ENCODE measurements around the gene ALDH1A1. TPM values are rescaled to one million over a fixed set of nuclear protein-coding genes. Genes with fewer than 3 reads are reported as not detected.

ALDH1A1 gene
- total and polyA plus RNA-seq, 2 of the 8 experiments (the other 6 are each of a cell fraction or from before 2014, with no cell fraction given) = 0.50 to 0.82 TPM

DNA sequence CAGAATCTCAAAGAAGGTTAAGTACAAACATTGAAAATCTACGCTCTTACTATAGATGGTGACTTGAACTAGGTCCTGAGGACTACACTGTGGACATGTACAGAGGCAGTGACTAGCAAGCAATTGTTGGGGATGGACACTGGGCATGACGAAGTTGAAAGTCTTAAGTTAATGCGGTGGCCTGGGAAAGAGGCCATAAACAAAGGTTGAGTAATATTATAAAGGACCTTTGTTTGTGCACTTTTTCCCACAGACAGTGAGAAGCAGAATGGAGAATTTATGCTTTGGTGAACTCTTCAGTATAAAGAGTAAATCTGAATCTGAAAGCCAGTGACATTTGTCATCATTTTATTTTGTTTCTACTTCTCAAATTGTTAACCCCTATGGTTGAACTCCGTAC, 15.3 kb downstream of the ALDH1A1 start:
- Histone ChIP-seq H3K79me1 (ENCODE audit: low read depth, low read length) (no peaks in the 10 kb centered on the region), H3K9me3 (ENCODE audit: insufficient read depth in 2 of 2, low read depth in 1 of 2, low read length in 1 of 2) (no peaks in the 10 kb centered on the region), H3K4me2 (ENCODE audit: insufficient read depth in 1 of 2, low read depth in 2 of 2, low read length in 2 of 2) (no peak overlapping the region), H4K20me1 (replicated peaks in 1 of 2; ENCODE audit: control insufficient read depth in 1 of 2, insufficient read depth in 2 of 2, low read length in 2 of 2) (no peaks in the 10 kb centered on the region), H3K36me3 (ENCODE audit: control insufficient read depth in 2 of 4, insufficient read depth in 4 of 4, low read length in 3 of 4) (no peaks in the 10 kb centered on the region), H3K23me2 (ENCODE audit: low read depth, low read length) (no peaks in the 10 kb centered on the region), H2BK5ac (ENCODE audit: low read depth, low read length) (no peak overlapping the region), H4K5ac (ENCODE audit: insufficient read length, low read depth, low read length) (no peak overlapping the region), H3K23ac (ENCODE audit: insufficient read length) (no peak overlapping the region), H2BK120ac (replicated peaks; ENCODE audit: low read depth, low read length) (no peak overlapping the region), H3K4me3 (ENCODE audit: extremely low read depth in 1 of 4, insufficient read depth in 2 of 4, low read depth in 3 of 4, low read length in 4 of 4) (no peak overlapping the region), H3K79me2 (ENCODE audit: control insufficient read depth in 1 of 2, insufficient read depth in 2 of 2, low read length in 2 of 2) (no peaks in the 10 kb centered on the region), H3K4ac (replicated peaks; ENCODE audit: insufficient read length, low read depth, low read length) (no peak overlapping the region), H2BK20ac (ENCODE audit: low read length) (no peak overlapping the region), H3K27ac (ENCODE audit: low read depth, low read length) (no peak overlapping the region), H3K14ac (ENCODE audit: insufficient read length) (no peak overlapping the region), H2AK5ac (ENCODE audit: low read depth, low read length) (no peak overlapping the region), H2BK12ac (ENCODE audit: low read depth, low read length) (no peak overlapping the region), H3K4me1 (replicated peaks in 1 of 4; ENCODE audit: control insufficient read depth in 3 of 4, insufficient read depth in 4 of 4, low read length in 3 of 4) (no peaks in the 10 kb centered on the region), H2BK15ac (ENCODE audit: low read length) (no peak overlapping the region), H4K8ac (ENCODE audit: extremely low read depth, insufficient read depth, low read length) (no peak overlapping the region), H3K9ac (replicated peaks in 1 of 4; ENCODE audit: extremely low read depth in 1 of 4, low read depth in 3 of 4, low read length in 3 of 4) (no peak overlapping the region), H2AFZ (ENCODE audit: low read length) (no peak overlapping the region), H3K18ac (ENCODE audit: extremely low read depth, low read length) (no peak overlapping the region), H3K27me3 (replicated peaks in 1 of 4; ENCODE audit: control insufficient read depth in 3 of 4, extremely low read depth in 1 of 4, insufficient read depth in 3 of 4, low read length in 3 of 4) (no peaks in the 10 kb centered on the region), H4K91ac (replicated peaks; ENCODE audit: insufficient read length, low read length) (no peak overlapping the region), H3K56ac (replicated peaks; ENCODE audit: insufficient read length, low read depth, low read length) (no peak overlapping the region)
- DNase-seq (ENCODE audit: low read depth in 1 of 2, low spot score in 2 of 2) (no peak), FAIRE-seq (no peak)
- POLR2A ChIA-PET (ENCODE audit: partially characterized antibody) = no interaction called here
- WGBS, 2 experiments (ENCODE audit: extremely low coverage in 1 of 2, insufficient coverage in 1 of 2, insufficient read length in 1 of 2, insufficient replicate concordance in 2 of 2, low coverage in 1 of 2, low lambda C conversion rate in 2 of 2, missing lambda C conversion rate in 1 of 2) = 92% methylated on average over 4 of the region's 4 CpGs; no CpG with 5 or more reads in 1 of the 2 experiments
- CTCF ChIA-PET (ENCODE audit: partially characterized antibody) = no interaction called here
- TF ChIP-seq KDM1A (IDR thresholded peaks at IDR 0.05; ENCODE audit: borderline replicate concordance, low read length) = no peak
- TF ChIP-seq SRF (IDR thresholded peaks at IDR 0.05; ENCODE audit: low read depth, low read length) = no peak
- TF ChIP-seq, protein P1, sequence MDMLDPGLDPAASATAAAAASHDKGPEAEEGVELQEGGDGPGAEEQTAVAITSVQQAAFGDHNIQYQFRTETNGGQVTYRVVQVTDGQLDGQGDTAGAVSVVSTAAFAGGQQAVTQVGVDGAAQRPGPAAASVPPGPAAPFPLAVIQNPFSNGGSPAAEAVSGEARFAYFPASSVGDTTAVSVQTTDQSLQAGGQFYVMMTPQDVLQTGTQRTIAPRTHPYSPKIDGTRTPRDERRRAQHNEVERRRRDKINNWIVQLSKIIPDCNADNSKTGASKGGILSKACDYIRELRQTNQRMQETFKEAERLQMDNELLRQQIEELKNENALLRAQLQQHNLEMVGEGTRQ (IDR thresholded peaks at IDR 0.05; ENCODE audit: low read length) = no peak
- no peak for TF ChIP-seq RBBP5 (IDR thresholded peaks at IDR 0.05; ENCODE audit: borderline replicate concordance, low read depth, low read length)
- TF ChIP-seq POLR2AphosphoS5 (IDR thresholded peaks at IDR 0.05; ENCODE audit: low read depth, low read length) = no peak
- TF ChIP-seq, protein P2, sequence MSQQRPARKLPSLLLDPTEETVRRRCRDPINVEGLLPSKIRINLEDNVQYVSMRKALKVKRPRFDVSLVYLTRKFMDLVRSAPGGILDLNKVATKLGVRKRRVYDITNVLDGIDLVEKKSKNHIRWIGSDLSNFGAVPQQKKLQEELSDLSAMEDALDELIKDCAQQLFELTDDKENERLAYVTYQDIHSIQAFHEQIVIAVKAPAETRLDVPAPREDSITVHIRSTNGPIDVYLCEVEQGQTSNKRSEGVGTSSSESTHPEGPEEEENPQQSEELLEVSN (IDR thresholded peaks at IDR 0.05) = no peak
- no peak for TF ChIP-seq CTBP2 (IDR thresholded peaks at IDR 0.05; ENCODE audit: borderline replicate concordance, insufficient read depth, insufficient read length, low read length)
- TF ChIP-seq SIX5 (IDR thresholded peaks at IDR 0.05; ENCODE audit: low read depth, low read length) = no peak
- no peak for TF ChIP-seq SP4 (IDR thresholded peaks at IDR 0.05; ENCODE audit: low read length)
- TF ChIP-seq JUN (IDR thresholded peaks at IDR 0.05; ENCODE audit: low read depth, low read length) = no peak
- TF ChIP-seq CREB1 (IDR thresholded peaks at IDR 0.05) = no peak
- no peak for TF ChIP-seq HDAC2 (IDR thresholded peaks at IDR 0.05; ENCODE audit: borderline replicate concordance in 1 of 2, low read depth in 2 of 2, low read length in 2 of 2)
- TF ChIP-seq KDM4A (IDR thresholded peaks at IDR 0.05; ENCODE audit: low read depth, low read length, severe bottlenecking) = no peak
- TF ChIP-seq CBX5 (IDR thresholded peaks at IDR 0.05; ENCODE audit: low read depth, low read length) = no peak

Measured in H1 (cell line).